HCT116 (cell line): ENCODE results near the gene UQCRQ. TPM values are rescaled to one million over a fixed set of nuclear protein-coding genes. Genes with fewer than 3 reads are reported as not detected.

Source experiments
- ATAC-seq: fragments of 200-7000 bp; cut with Tn5 transposase; 2 replicates; pipeline ENCODE4 v1.9.1; 2020; ENCODE audit warnings: mild to moderate bottlenecking, moderate library complexity
- BruUV-seq: library from RNA; stranded (reverse); fragments of 400-500 nt; replicated peaks from 2 replicates; lab custom pipeline; 2021; lab: Mats Ljungman, UMichigan
- CTCF ChIA-PET: fragments of 300-600 bp; sonication (Branson Sonifier 250); formaldehyde crosslinking; loops from one replicate; lab custom pipeline; 2021; ENCODE audit warnings: antibody characterized with exemption; lab: Charles Lee
- POLR2A ChIA-PET: fragments of 300-600, 350-600 bp; sonication (Branson Sonifier 250); formaldehyde crosslinking; loops from one replicate; lab custom pipeline; 2021; ENCODE audit warnings: antibody characterized with exemption; lab: Charles Lee
- RAD21 ChIA-PET, 2 experiments: fragments of 300-600 bp; sonication (Branson Sonifier 250); formaldehyde crosslinking; loops; one replicate each; lab custom pipeline; 2023; ENCODE audit warnings: low total read pairs in 2 of 2; ENCODE audit not compliant: uncharacterized antibody in 2 of 2, unreplicated experiment in 2 of 2, low non-redundant PET in 1 of 2; lab: Charles Lee
- DNase-seq: peaks from one replicate; pipeline ENCODE4 v3.0.0-alpha.2; 2010; ENCODE audit warnings: low read depth, low spot score
- H2AFZ ChIP-seq: fragments of 200-600 bp; shearing (Covaris generic), sonication (generic); 2 replicates; pipeline ENCODE4 v1.6.1; 2017; ENCODE audit warnings: low read depth, mixed run types, mixed read lengths, antibody characterized with exemption, low read length; ENCODE audit not compliant: poor library complexity, severe bottlenecking
- H3K27ac ChIP-seq: 2 replicates; pipeline ENCODE4 v1.5.1; 2012; ENCODE audit warnings: low read depth, low read length
- H3K27me3 ChIP-seq: fragments of 200-600 bp; sonication (generic); 2 replicates; pipeline ENCODE4 v1.6.1; 2016; ENCODE audit warnings: mixed run types, low read length, mixed read lengths; ENCODE audit not compliant: insufficient read depth
- H3K36me3 ChIP-seq, 2 experiments: fragments of 200-500 bp in 1 of 2; fragments of 200-600 bp in 1 of 2; sonication (Bioruptor generic) in 1 of 2; sonication (generic) in 1 of 2; 2 replicates each; pipeline versions ENCODE4 v1.5.1 to v1.6.1; 2014 to 2016; ENCODE audit warnings: low read length in 2 of 2, inconsistent platforms in 1 of 2, mixed read lengths in 1 of 2, mixed run types in 1 of 2; ENCODE audit not compliant: insufficient read depth in 2 of 2, control insufficient read depth in 1 of 2
- H3K4me1 ChIP-seq, 2 experiments: fragments of 200-600 bp in 1 of 2; sonication (generic) in 1 of 2; 2 replicates each; pipeline versions ENCODE4 v1.5.1 to v1.6.1; 2012 to 2017; ENCODE audit warnings: low read length in 2 of 2, inconsistent platforms in 1 of 2, mild to moderate bottlenecking in 1 of 2, mixed read lengths in 1 of 2, mixed run types in 1 of 2, moderate library complexity in 1 of 2; ENCODE audit not compliant: insufficient read depth in 2 of 2, control insufficient read depth in 1 of 2
- H3K4me2 ChIP-seq: fragments of 200-600 bp; sonication (generic); 2 replicates; pipeline ENCODE4 v1.6.1; 2017; ENCODE audit warnings: mixed run types, low read length, mixed read lengths
- H3K4me3 ChIP-seq, 2 experiments: fragments of 200-600 bp in 1 of 2; sonication (generic) in 1 of 2; replicated peaks in 1 of 2; 2 replicates each; pipeline ENCODE4 v1.5.1; 2011 to 2016; ENCODE audit warnings: low read length in 2 of 2, control low read depth in 1 of 2, low read depth in 1 of 2, mild to moderate bottlenecking in 1 of 2, mixed read lengths in 1 of 2, mixed run types in 1 of 2
- H3K79me2 ChIP-seq: fragments of 200-600 bp; sonication (generic); 2 replicates; pipeline ENCODE4 v1.6.1; 2017; ENCODE audit warnings: mild to moderate bottlenecking, mixed run types, low read length, moderate library complexity, mixed read lengths; ENCODE audit not compliant: insufficient read depth
- H3K9ac ChIP-seq: fragments of 200-600 bp; sonication (generic); 2 replicates; pipeline ENCODE4 v1.6.1; 2016; ENCODE audit warnings: low read length, mixed read lengths
- H3K9me2 ChIP-seq: fragments of 200-600 bp; sonication (generic), shearing (Covaris generic); 2 replicates; pipeline ENCODE4 v1.6.1; 2017; ENCODE audit warnings: mixed run types, mild to moderate bottlenecking, moderate library complexity; ENCODE audit not compliant: insufficient read depth
- H3K9me3 ChIP-seq, 2 experiments: fragments of 200-500 bp in 1 of 2; fragments of 200-600 bp in 1 of 2; sonication (Bioruptor generic) in 1 of 2; sonication (generic) in 1 of 2; 2 replicates each; pipeline ENCODE4 v1.6.1; 2014 to 2017; ENCODE audit warnings: low read length in 2 of 2, mixed read lengths in 2 of 2, inconsistent platforms in 1 of 2, low read depth in 1 of 2, mild to moderate bottlenecking in 1 of 2, mixed run types in 1 of 2, moderate library complexity in 1 of 2; ENCODE audit not compliant: control insufficient read depth in 1 of 2, insufficient read depth in 1 of 2
- H4K20me1 ChIP-seq: fragments of 200-600 bp; sonication (generic), shearing (Covaris generic); 2 replicates; pipeline ENCODE4 v1.6.1; 2017; ENCODE audit warnings: mixed run types, mild to moderate bottlenecking, moderate library complexity; ENCODE audit not compliant: insufficient read depth
- CEBPB ChIP-seq: IDR thresholded peaks from 2 replicates; pipeline ENCODE4 v1.6.1; 2012; ENCODE audit warnings: low read depth
- EGR1 ChIP-seq: IDR thresholded peaks from 2 replicates; pipeline ENCODE4 v1.6.1; 2012; ENCODE audit warnings: low read depth
- JUND ChIP-seq: IDR thresholded peaks from 2 replicates; pipeline ENCODE4 v1.6.1; 2012
- POLR2A ChIP-seq: IDR thresholded peaks from 2 replicates; pipeline ENCODE4 v1.7.0; 2011; ENCODE audit warnings: borderline replicate concordance; ENCODE audit not compliant: insufficient read depth, insufficient read length; ENCODE audit errors: extremely low read depth
- POLR2AphosphoS5 ChIP-seq: IDR thresholded peaks from 2 replicates; pipeline ENCODE4 v1.6.1; 2011; ENCODE audit warnings: mild to moderate bottlenecking, low read depth, low read length, moderate library complexity
- SP1 ChIP-seq: IDR thresholded peaks from 2 replicates; pipeline ENCODE4 v1.6.1; 2012; ENCODE audit warnings: low read depth
- SRF ChIP-seq: IDR thresholded peaks from 2 replicates; pipeline ENCODE4 v1.6.1; 2012; ENCODE audit warnings: low read depth
- ZFX ChIP-seq: fragments of 450-650 bp; IDR thresholded peaks from 2 replicates; pipeline ENCODE4 v1.6.1; 2017
- intact Hi-C: fragments of 100-400 bp; cut with micrococcal nuclease; formaldehyde crosslinking; loops from 2 replicates; pipeline ENCODE4 v1.10.0; 2022
- total RNA-seq: library from RNA; stranded (reverse); gene quantifications from one replicate; pipeline ENCODE4 v1.2.1, GENCODE V29; 2021; ENCODE audit not compliant: unreplicated experiment
- TF ChIP-seq, protein P1 (sequence below), 3 experiments: fragments of 200-600 bp in 1 of 3; sonication (generic) in 1 of 3; IDR thresholded peaks in 2 of 3; conservative IDR thresholded peaks in 1 of 3; 2 replicates each; pipeline ENCODE4 v1.5.1; 2012 to 2017; ENCODE audit warnings: low read depth in 2 of 3, low read length in 2 of 3, antibody characterized with exemption in 1 of 3, borderline replicate concordance in 1 of 3, control low read depth in 1 of 3, mild to moderate bottlenecking in 1 of 3, mixed read lengths in 1 of 3, mixed run types in 1 of 3, moderate library complexity in 1 of 3; ENCODE audit not compliant: insufficient read depth in 1 of 3
- TF ChIP-seq, protein P2 (sequence below): IDR thresholded peaks from 2 replicates; pipeline ENCODE4 v1.6.1; 2012

Gene UQCRQ
- total RNA-seq, 1 experiment from 2014 or later = 528 TPM

DNA sequence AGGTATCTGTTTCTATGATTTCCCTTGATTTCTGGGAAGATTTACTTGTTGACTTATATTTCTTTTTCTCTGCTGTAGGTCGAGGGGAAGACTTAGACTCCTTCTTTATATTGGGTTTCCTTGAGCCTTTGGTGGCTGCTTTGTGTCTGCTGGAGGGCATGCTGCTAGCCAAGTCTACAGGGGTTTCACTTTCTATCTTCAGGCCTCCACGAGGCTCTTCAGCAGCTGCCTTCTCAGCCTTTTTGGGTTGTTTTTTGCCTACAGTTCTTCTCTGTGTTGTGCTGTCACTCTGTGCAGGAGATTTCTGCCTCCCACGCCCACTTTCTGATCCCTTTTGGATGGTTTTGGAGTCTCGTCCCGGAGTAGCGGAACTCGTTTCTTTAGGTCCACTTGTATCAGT is 30.2 kb downstream of the UQCRQ start (continued):
- TF ChIP-seq, protein P1, sequence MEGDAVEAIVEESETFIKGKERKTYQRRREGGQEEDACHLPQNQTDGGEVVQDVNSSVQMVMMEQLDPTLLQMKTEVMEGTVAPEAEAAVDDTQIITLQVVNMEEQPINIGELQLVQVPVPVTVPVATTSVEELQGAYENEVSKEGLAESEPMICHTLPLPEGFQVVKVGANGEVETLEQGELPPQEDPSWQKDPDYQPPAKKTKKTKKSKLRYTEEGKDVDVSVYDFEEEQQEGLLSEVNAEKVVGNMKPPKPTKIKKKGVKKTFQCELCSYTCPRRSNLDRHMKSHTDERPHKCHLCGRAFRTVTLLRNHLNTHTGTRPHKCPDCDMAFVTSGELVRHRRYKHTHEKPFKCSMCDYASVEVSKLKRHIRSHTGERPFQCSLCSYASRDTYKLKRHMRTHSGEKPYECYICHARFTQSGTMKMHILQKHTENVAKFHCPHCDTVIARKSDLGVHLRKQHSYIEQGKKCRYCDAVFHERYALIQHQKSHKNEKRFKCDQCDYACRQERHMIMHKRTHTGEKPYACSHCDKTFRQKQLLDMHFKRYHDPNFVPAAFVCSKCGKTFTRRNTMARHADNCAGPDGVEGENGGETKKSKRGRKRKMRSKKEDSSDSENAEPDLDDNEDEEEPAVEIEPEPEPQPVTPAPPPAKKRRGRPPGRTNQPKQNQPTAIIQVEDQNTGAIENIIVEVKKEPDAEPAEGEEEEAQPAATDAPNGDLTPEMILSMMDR (IDR thresholded peaks at IDR 0.05 in 2 of 3, conservative IDR thresholded peaks at IDR 0.05 in 1 of 3; ENCODE audit: borderline replicate concordance in 1 of 3, insufficient read depth in 1 of 3, low read depth in 2 of 3, low read length in 2 of 3) = no peak
- no peak for TF ChIP-seq SP1
- no peak for TF ChIP-seq SRF
- TF ChIP-seq JUND = no peak
- TF ChIP-seq POLR2A = no peak
- no peak for TF ChIP-seq POLR2AphosphoS5
- TF ChIP-seq ZFX = no peak
- TF ChIP-seq EGR1 = no peak
- TF ChIP-seq CEBPB = no peak
- TF ChIP-seq, protein P2, sequence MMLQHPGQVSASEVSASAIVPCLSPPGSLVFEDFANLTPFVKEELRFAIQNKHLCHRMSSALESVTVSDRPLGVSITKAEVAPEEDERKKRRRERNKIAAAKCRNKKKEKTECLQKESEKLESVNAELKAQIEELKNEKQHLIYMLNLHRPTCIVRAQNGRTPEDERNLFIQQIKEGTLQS = no peak
- TF ChIP-seq, all 23 proteins: peak for 0

DNA sequence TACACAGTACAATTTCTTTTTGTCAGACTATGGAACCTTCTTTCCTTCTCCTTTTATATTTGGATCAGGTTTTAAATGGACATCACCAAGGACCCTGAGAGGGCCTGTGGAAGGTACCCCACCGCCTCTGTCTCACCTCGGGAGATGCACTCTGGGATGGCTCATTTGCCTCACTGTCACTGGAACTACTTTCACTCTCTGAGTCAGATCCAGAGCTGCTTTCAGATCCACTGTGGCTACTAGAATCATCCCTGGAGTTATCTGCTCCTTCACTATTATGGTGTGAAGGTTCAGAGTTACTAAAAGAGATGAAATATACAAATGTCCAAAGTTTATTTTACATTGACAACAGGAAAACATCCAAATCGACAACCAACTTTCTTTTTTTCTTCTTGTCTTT is 31.7 kb downstream of the UQCRQ start:
- BruUV-seq = no TSS peak
- ATAC-seq (no peak), DNase-seq (no peak)
- Histone ChIP-seq H3K79me2 (peaks cover 6% of the 10 kb centered on the region; the same call in 1 of the 2 replicates), H3K9me2 (no peaks in the 10 kb centered on the region), H3K4me1 (no peaks in the 10 kb centered on the region), H3K27me3 (no peaks in the 10 kb centered on the region), H3K27ac (no peak overlapping the region), H3K36me3 (peaks cover 37 to 42% of the 10 kb centered on the region in 2 experiments), H3K4me3 (no peak overlapping the region), H3K9ac (no peak overlapping the region), H3K9me3 (no peaks in the 10 kb centered on the region), H3K4me2 (no peak overlapping the region), H2AFZ (no peak overlapping the region), H4K20me1 (no peaks in the 10 kb centered on the region)
- ChIA-PET CTCF (interaction anchor here (1.1 kb wide), 1 partner anchor 15 kb away, joined by 3 read pairs; no protein-coding TSS in a partner anchor), RAD21 (no interaction called here), POLR2A (no interaction called here)
- intact Hi-C loops = no loop called here
- TF ChIP-seq, protein P2 = no peak
